ENCODE results near the gene COX7A2.

Gene COX7A2

DNA sequence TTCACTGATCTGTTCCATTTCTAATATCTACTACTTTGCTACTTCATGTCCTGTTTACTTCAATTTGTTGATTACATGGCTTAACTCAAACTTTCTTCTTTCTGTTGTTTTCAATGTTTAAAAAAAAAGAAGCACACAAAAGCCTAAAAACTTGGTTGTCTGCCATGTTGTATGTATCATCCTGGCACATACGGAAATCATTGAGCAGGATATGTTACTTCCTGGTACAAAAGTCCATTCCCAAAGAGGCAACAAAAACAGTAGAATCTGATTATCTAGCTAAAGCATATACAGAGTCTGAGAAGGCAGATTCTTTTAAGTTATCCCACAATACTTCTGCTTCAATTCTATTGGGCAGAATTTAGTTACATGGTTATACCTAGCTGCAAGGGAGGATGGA lies 23.2 kb downstream of the COX7A2 start:
- DNase-seq (ENCODE audit: low read depth), result no peak

DNA sequence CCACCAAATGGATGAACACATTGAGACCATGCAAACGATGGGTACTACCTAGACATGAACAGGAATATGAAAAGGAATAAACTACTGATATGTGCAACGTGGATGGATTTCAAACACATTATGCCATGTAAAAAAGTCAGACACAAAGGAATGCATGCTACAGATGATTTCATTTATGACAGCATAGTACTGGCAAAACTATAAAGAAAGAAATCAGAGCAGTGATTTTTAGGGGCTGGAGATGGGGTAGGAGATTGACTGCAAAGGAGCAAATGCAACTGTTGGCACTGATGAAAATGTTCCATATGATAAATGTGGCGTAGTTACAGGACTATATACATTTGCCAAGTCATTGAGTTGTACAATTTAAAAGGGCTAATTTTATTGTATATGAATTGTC lies 24.3 kb downstream of the COX7A2 start:
- DNase-seq (ENCODE audit: low read depth), result no peak

DNA sequence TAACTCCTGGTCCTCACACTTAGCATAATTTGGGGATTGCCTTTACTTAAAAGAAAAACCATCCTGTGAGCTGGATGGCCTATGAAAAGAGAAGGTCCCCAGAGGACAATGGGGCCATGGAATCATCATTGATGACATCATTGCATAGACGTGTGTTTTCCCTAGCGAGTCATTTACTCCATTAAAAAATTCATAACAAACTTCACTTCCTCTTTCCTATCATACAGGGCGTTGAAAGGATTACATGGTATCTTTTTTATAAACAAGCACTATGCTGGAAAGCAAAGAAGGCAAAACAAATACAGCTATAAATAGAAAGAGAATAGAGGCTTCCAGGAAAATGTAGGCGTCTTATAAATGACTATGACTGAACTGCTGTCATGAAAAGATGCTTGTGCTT lies 26.4 kb downstream of the COX7A2 start:
- peak; percentile 70 for DNase-seq (ENCODE audit: low read depth)

DNA sequence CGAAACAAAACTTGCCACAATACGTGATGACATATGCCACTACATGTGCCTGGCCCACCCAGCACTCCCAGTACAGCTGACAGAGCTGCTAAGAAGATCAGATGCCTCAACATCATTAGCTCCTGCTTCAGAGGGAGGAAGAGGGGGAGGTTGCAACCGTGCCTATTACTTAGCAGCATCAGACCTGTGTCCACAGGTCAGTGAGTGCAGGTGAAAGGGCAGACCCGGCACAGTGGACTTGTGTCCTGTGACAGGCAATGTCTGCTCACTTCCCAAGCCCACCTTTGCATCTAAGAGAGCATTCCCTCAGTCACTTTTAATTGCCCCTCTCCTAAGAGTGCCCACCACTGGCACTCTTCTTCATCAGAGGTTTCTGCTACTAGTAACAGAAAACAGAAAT lies 28.3 kb downstream of the COX7A2 start:
- no peak for DNase-seq (ENCODE audit: low read depth)

DNA sequence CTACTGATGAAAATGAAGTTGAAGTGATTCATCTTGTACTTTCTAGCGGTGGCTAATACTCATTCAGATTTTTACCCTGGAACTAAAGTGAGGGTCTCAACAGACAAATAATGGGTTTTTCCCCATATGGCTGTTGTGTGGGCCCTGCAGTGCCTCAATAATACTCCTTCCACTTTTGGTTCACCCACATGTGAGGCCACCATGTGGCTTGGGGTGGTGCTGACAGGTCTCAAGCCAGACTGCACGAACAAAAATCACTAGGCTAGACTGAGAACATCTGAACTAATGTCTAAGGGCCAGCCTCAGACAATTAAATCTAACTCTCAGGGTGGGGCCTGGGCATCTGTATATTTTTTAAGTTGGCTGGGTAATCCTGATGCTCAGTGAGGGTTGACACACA lies 29.9 kb downstream of the COX7A2 start:
- DNase-seq (ENCODE audit: low read depth), result no peak

DNA sequence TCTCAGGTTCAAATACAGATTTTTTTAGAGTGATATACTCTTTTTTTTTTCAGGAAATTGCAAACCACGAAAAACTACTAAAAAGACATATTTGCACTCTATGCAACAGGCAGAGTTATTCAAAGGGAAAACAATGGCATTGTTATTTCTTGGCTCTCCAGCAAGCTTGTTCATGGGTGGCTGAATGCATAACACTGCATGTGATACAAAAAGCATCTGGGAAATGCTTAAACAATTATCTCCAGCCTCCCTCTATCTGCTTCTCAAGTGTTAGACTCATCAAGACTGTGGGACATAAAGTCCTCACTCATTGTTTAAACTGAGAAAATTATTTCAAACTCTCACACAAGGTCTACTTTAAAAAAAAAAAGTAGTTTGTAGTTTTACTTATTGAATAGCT lies 30.5 kb downstream of the COX7A2 start:
- no peak for DNase-seq (ENCODE audit: low read depth)

DNA sequence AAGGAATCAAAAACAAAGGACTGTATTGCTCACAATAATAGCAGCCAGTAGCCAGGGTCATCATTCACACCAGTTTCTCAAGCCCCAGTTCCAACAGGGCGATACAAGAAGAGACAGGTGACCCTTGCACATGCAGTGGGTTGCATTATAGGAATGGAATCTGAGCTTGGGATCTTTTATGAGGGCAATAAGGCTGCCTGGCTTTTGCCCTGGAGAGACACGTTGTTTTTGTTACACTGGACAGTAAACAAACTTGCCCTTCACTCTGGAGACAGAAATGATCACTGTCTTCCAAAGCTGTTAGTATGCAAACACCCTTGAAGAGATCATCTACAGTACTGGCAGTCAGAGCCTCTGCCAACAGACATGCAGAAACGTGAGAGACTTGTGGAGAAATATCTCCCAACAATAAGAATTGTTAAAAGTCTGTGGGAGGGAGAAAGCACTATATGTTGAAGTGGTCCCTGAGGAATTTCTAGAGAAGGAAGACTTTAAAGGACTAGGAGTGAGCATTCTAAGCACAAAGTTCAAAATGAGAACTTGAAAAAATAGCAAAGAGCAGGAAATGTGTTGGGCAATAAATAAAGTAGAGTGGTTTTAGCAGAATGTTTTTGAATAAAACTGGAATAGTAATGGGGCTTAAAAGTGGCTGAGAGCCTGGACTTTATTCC lies 31.5 kb downstream of the COX7A2 start:
- no peak for DNase-seq (ENCODE audit: low read depth)

DNA sequence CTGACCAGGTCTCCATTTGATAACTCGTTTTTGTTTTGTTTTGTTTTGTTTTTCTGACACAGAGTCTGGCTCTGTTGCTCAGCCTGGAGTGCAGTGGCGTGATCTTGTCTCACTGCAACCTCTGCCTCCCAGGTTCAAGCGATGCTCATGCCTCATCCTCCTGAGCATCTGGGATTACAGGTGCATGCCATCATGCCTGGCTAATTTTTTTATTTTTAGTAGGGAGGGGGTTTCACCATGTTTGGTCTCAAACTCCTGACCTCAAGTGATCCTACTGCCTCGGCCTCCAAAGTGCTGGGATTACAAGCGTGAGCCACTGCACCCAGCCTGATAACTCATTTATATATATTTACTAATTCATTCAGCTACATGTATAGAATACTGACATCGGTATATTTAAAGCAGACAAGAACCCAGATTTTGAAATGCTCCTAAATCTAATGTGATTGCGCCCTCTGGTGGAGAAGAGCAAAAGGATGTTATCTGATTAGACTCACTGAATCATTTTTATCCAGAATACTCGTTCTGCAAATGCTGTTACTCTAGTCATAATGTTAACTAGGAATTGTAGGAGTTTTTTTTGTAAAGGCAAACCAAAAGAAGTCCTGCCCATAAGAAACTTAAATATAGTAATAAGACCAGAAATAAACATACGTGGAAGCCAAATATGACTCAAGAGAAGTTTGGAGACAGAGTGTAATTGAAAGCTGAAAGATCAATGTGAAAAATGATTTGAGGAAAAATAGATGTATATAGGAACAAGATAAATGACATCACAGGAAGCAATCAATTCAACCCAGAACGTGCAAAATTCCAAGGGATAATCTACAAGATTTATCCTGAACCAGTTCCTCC lies 32.5 kb downstream of the COX7A2 start:
- peak; percentile 73 for DNase-seq (ENCODE audit: low read depth)

DNA sequence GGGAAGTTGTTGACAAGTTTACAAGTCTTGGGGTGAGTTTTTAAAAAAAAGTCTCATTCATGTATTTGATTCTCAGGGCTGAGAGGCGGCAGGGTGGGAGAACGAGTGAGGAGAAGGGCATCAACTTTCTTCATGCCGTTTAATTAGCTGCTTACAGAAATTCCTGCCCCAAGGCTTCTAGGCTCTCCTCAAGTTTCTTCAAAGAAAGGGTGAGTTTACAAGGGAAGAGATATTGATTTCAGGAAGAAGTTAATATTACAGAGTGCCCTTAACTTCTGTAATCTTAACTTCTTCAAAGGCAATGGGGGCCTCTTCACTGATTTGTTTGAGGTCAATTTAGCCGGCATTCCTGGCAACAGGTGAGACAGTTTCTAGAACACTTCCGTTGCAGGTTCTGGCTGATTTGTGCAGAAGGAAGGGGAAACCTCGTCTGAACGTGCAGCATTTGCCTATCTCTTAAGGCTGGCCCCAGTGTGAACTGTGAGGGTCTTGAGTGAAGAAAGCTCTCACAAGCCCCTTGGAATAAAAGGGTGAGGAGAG lies 34.3 kb downstream of the COX7A2 start:
- no peak for DNase-seq (ENCODE audit: low read depth)

DNA sequence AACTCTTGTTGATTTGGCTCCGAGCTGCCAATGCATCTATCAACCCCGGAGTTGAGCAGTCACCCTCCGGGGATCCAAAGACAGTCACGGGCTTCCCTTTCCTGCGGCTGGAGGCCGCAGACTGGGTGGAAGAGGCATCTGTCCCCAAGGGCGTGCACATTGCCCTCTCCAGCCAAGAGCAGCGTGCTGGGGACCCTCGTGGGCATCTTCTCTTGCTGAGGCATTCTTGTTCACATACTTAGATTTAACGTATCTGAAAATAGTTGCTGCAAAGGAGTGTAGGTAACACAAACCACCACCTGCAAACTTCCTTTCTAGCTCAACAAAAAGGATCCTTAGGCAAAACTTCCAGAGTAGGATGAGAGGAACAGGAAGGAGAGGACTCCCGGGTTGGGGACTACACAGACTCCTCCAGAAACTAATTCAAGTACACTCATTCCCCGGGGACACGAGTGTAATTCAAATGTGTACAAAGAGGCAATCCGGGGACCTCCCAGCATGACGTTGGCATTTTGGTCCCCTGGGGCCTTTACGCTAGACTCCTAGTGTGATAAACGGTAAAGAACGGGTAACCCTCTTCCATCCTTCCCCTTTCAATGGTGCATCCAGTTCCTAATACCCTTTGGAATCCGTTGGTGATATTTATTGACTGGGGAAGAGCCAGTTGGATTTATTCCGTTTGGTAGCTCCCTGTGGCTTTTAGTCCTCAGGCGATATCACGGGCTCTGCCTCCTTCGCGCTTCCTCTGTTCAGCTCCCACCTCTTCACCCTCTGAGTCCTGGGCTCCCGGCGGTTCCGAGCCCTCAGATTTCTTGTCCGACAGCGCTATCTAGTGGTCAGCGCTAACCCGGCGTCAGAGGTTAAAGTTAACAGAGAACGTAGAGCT lies 35.1 kb downstream of the COX7A2 start:
- DNase-seq (ENCODE audit: low read depth), result peak; percentile 79

DNA sequence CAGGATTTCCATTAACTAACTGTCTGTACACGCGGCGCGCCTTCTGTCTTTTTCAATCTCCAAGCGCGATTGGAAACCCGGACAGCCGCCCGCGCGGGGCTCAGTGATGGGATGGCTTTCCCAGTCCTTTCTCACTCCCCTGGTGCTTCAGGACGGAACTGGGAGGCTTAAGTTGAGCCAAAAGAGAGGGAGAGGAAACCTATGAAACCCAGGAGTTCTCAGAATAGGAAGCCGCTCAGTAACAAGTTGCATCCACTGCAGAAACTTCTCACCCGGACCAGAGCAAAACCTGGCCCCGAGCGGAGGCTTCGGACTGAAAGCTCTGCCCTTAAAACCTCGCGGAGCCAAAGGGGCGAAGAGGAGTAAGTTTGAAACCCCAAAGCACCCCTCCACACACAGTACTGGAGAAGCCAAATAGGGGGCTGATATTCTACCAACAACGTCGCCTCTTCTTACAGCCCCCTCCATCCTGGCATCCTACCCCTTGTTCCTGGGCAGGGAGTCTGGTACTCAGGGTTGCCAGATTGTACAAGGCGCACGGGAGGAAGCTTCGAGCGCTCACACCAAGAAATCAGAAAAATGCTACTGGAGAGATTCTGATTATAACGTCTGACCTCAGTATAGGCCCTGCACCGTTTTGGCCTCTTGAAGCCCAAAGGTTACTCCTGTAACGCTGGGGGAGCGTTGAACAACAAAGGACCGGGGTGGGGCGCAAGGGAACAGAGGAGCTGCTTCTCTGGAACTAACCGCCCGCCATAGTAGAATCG lies 36.8 kb downstream of the COX7A2 start:
- DNase-seq (ENCODE audit: low read depth), result peak; percentile 60

DNA sequence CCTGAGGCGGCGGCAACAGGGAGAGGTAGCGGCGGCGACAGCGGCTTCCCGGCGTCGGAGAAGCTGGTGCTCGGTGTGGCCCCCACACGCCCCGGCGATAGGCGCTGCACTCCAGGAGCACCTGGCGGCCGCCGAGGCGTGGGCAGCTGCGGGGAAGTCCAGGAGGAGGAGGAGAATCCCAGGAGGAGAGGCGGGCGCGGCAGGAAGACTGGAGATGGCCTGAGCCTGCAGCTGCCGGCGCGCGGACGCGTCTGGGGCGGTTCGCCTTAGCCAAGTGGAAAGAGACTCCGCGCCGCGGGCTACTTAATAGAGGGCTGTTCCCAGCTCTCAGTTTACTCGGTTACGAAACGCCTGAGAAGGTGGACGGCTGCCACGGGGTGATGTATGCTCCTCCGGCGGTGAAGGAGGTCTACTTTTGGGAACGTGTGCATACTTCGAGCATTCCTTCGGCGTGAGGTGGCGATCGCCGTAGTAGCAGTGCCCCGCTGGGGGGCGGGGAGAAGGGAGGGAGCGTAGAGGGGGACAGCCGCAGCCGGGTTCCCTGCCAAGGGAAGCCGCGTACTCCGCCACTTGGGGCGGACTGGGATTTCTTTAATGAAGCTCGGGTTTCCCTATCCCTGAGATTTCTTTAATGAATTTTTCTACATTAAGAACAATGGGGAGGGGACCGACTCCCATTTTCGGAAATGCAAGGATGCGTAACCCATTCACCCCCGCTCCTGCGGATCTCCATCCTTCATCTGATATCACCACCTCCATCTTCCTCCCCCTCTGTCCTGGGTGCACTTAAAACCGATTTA lies 37.6 kb downstream of the COX7A2 start, which contains the start of gene COL12A1:
Gene COL12A1, minus strand, starts transcription at position 278 of the 800 bp plus-strand sequence. CDS start 3,261 bp downstream, outside the sequence.
- peak; percentile 100 for DNase-seq (ENCODE audit: low read depth)

DNA sequence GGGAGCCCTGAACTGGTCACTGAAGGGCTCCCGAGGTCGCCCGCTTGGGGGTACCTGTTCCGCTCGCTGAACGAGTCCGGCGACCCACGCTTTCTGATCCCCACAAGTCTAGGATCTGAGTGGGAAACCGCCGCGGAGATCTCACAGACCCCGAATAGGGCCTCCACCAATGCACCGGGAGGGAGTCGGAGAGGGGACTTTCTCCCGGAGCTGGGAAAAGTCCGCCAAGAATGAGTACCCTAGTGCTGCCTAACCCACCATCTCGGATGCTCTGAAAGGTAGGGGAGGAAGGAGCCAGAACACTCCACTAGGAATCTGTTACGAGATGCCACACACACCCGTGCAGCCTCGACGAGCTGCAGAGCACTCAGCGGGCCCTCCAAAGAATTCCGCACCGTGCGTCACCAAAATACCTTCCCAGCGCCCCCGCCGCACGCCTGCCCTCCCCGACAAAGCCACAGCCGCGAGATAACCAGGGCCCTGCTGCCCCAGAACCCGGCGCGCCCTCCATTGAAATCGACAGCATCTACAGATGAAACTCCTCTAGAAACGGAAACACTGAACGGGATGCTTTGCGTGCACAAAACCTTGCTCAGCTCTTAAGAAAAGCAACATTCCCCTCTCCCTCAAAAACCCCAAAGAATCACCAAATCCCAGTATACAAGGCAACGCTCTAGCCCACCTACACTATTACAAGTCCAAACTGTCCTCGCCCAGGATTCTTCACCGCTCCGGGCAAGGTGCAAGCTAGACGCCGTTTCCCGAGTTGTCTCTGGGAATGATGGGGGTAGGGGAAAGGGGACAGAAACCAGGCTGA lies 38.4 kb downstream of the COX7A2 start:
- DNase-seq (ENCODE audit: low read depth), result peak; percentile 87

DNA sequence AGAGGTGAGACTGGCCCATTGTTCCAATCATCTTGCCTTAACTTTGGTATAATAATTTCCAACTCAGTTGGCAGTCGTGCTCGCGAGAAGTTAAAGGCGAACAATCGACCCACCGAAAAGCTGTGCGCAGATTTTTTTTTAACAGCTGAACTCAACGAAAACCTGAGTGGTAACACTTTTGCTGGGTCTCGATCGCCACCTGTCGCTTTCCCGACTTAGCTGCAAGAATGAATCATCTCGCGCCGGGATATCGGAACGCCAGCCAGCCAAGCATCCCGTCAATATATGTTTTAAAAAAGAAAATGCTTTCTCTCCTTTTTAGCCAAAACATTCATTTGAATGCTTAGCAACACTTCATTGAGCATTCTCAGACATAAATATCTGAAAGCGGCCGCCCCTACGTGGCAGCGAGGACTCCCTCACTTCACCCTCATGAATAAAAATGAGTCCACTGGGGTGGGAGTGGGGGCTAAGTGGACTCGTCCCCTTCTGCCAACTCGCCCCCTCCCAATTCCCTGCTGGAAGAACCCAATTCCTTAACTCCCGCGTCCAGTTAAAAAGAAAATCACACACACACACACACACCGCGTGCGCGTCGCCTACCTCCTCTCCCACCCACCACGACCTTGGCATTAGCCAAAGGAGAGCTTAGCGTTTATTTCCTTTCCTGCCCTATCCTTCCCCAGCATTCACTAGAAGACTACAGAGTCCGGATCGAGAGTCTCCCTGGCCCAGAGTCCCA lies 39.2 kb downstream of the COX7A2 start:
- peak; percentile 96 for DNase-seq (ENCODE audit: low read depth)

DNA sequence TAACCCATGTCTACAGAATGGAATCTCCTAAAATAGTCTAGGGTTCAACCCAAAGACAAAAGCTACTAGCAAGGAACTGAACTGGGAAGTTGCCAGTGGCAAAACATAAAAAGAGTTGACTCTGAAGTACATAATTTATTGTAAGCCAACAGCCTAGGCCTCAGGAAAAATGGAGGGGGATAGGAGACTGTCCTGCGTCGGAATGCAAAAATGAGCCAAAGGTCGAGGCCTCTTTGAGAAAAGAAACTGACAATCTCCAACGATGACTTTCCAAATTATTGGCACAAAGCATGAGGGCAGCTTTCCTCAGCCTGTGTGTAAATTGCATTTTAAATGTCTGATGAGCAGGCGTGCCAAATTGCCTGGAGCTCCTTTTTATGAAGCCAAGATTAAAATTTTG lies 39.9 kb downstream of the COX7A2 start:
- DNase-seq (ENCODE audit: low read depth), result peak; percentile 43

DNA sequence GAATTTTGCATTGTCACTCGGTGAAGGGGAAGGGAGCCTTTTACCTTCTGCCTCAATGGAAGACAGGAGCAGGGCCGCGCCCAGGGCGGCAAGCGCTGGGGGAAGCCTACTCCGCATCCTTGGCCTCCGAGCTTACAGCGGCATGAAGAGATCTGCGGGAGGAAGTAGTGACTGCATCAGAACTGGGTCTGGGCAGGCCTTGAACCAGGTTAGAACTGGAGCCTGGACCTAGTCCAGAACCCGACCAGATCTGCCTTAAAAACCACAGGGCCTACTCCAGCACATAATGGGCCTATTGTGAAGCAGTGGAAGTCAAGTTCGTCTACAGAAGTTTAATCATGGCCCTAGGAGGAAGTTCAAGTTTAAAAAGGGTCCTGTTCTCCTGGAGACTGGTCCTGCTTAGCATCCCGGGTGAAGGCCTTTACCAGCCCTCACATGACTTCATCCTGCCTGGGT lies 40.9 kb downstream of the COX7A2 start:
- DNase-seq (ENCODE audit: low read depth), result peak; percentile 40

DNA sequence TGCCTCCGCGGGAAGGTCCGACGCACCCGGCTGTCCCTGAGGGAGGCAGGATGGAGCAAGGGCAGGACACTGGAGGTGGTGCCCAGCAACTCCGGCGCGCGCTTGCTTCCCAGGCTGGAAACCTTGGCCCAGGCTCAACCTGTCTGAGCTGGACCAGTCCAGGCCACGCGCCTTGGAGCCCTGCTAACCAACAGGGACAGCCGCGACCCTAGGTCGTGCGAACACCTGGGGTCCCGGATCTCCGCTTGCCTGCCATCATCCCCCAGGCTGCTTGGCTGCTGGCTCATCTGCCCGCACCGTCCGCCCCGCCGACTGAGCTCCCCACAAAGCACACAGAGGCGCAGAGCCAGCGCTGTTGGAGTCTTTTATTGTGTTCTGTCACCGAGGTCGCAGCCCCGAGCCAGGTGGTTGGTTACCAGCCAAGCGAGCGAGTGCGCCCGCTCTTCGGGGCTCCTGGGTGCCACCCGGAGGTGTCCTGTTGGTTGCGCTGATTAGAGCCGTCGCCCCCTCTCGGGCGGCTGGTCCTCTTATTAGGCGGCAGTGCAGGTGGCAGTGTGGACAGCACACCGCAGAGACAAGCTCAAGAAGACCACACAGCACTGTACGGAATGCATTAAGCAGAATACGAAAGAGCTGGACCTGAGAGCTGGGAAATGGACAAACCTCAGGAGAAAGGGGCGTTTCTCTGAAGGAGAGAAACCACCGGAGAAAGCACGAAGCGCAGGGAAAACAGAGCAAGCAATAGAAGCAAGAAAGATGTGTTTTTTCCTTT lies 41.5 kb downstream of the COX7A2 start:
- DNase-seq (ENCODE audit: low read depth), result peak; percentile 36

DNA sequence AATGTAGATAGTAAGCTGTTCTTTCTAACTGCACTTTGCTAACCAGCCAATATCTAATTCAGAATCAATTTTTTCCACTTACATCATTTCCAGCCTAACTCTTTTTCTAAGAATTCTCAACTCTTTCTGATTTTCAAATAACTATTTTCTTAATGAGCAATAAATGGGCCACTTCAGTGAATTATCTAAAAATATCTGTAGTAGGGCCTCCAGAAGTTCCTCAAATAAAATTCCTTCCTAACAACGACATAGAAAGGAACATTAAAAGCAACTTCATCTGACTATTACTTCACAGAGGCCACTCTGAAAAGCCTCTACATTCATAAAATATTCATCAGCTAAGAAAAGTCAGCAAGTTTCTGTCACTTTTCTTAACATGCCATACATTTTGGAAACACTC lies 42.6 kb downstream of the COX7A2 start:
- DNase-seq (ENCODE audit: low read depth), result no peak

All from iris pigment epithelial cell (primary cell).